Inflammatory macrophage (primary cell): ENCODE results near the gene UGT3A1.

ENCODE experiments used
- DNase-seq, 2 donors: peaks; one replicate each; pipeline ENCODE4 v3.0.0-alpha.2; 2020 to 2022

UGT3A1 gene

DNA sequence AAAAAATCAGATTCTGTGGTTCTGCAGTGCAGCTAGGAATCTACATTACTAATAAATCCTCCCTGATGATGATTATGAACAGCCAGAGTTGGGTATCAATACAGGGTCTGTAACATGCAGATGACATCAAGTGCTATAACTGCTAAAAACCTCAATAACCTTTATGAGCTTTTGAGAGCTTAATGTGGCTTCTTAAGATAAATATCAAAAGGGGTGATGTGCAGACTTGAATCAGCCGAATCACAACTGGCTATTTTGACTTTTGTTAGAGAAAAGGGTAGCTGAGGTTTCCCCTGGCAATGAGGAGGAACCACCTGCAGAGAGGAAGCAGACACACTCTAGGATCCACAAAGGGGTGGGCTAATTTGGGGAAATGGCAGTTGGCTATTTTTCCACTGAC is 83.0 kb downstream of the UGT3A1 start:
- no peak for DNase-seq

DNA sequence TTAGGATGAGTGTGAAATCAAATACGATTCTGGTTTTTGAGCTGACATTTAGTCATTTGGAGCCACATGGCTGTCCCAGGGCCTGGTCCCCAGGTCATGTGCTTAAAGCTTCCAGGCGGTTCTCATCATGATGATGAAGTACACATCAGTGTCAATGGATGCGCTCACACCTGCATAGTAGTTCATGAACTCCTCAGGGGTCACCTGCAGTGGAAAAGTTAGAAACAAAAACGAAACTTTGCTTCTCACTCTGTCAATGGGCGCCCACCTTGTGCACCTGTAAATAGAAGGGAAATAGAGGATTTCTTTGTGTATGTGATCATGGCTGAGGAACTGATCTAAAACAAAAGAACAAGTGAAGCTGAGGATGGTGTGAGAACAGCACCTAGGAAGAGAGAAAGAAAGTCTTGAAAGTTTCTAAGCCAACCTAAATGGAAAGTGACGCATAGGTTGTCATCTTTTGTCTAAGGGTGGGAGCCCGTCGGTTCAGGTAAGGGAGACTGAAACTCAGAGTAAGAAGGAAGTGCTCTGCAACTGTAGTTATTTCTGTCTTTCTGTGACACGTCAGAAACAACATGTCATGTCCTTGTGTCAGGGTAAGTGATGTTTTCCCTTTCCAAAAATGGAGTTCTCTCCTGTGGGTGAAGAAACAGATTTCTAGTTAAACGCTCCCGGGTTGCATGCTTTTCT is 86.6 kb downstream of the UGT3A1 start:
- no peak for DNase-seq

DNA sequence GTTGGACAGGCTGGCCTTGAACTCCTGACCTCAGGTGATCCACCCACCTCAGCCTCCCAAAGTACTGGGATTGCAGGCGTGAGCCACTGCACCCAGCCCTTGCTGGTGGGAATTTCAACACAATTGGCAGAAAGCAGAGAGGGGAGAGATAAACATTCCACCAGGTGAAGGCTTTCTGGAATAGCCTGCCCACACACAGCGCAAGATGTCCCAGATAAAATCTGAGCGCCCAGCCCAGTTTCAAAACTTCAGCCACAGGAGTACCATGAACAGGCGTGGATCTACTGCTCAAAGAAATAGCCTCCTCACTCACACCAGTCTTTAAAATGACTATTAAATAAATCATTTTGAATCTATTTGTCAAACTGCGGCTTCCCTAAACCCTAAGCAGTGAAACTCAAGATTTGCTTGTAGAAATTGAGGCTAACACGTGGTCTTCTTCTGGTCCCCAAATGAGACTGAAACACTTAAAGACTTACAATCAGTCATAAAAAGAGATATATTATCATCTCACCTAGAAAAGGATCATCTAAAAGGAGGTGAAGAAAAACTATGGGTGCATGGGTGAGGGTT is 87.5 kb downstream of the UGT3A1 start:
- no peak for DNase-seq

DNA sequence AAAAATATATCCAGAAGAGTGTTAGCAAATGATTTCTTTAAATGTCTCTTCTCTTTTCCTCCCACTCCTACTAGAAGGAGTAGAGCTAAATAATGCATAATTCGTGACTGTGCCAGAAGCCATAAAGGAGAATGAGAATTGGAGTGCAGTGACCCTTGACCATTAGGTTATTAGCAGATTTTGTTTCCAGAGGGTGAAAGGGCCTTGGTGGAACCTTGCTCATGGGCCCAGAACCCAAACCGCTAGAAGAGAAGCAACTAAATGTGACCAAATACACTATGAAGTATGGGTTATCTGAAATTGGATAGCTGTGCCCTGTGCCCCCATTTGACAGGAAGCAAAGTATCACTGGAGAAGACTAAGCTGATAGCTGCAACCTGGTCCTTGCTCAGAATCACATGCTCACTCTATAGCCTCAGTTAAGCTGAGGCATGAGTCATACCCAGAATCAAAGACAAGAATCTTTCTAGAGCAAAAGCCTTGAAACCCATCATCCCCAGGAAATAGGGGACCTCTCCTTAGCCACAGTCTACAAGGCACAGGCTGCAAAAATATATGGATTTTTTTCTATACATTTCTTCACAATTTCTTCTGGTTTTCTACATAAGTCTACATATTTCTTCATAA is 89.0 kb downstream of the UGT3A1 start:
- DNase-seq: peak in 1 of 2 donors; percentile 43
